Lung (tissue), 12 donors: ENCODE data around the gene DNLZ. TPM values are rescaled to one million over a fixed set of nuclear protein-coding genes. Genes with fewer than 3 reads are reported as not detected.

Experiments used
- ATAC-seq: fragments of 200-7000 bp; cut with Tn5 transposase; one replicate; pipeline ENCODE4 v1.9.1; 2020; ENCODE audit warnings: moderate number of reproducible peaks; ENCODE audit not compliant: insufficient read depth, low FRiP score
- DNase-seq, 3 donors: peaks; one replicate each; pipeline ENCODE4 v3.0.0-alpha.2; 2013 to 2017
- H3K27ac ChIP-seq, 2 donors: one replicate each; pipeline ENCODE4 v1.5.1; 2013; ENCODE audit warnings: mild to moderate bottlenecking in 2 of 2, moderate library complexity in 2 of 2, control low read depth in 1 of 2, inconsistent platforms in 1 of 2, low read depth in 1 of 2, low read length in 1 of 2
- H3K27me3 ChIP-seq, 3 donors: one replicate each; pipeline ENCODE4 v1.5.1; 2013; ENCODE audit warnings: low read length in 2 of 3; ENCODE audit not compliant: control insufficient read depth in 3 of 3, insufficient read depth in 3 of 3
- H3K36me3 ChIP-seq, 4 donors: one replicate each; pipeline ENCODE4 v1.5.1; 2013; ENCODE audit warnings: low read length in 4 of 4, mild to moderate bottlenecking in 1 of 4, moderate library complexity in 1 of 4; ENCODE audit not compliant: control insufficient read depth in 4 of 4, insufficient read depth in 4 of 4
- H3K4me1 ChIP-seq, 5 donors: one replicate each; pipeline ENCODE4 v1.5.1; 2013; ENCODE audit warnings: low read length in 5 of 5, mild to moderate bottlenecking in 2 of 5, moderate library complexity in 1 of 5; ENCODE audit not compliant: control insufficient read depth in 5 of 5, insufficient read depth in 5 of 5
- H3K4me3 ChIP-seq: one replicate; pipeline ENCODE4 v1.5.1; 2013; ENCODE audit warnings: mild to moderate bottlenecking, control low read depth, moderate library complexity
- H3K9ac ChIP-seq, 2 donors: one replicate each; pipeline ENCODE4 v1.5.1; 2013; ENCODE audit warnings: low read length in 2 of 2, control low read depth in 1 of 2; ENCODE audit not compliant: insufficient read depth in 1 of 2
- H3K9me3 ChIP-seq, 4 donors: one replicate each; pipeline ENCODE4 v1.5.1; 2013; ENCODE audit warnings: low read length in 3 of 4, mild to moderate bottlenecking in 1 of 4, moderate library complexity in 1 of 4; ENCODE audit not compliant: control insufficient read depth in 4 of 4, insufficient read depth in 3 of 4
- CTCF ChIP-seq: IDR thresholded peaks from 2 replicates; pipeline ENCODE4 v1.5.1; 2012; ENCODE audit warnings: mild to moderate bottlenecking; ENCODE audit errors: control extremely low read depth, extremely low read depth
- WGBS, 2 donors: extraction: QIAGEN DNeasy Blood & Tissue Kit; methylation state at CpG; one replicate each; pipeline ENCODE4 v1.1.7; 2013; 5-methylcytosine and 5-hydroxymethylcytosine counted together
- polyA plus RNA-seq, 2 donors: library from polyadenylated mRNA; stranded (reverse); fragments of 200-250 nt; gene quantifications; one replicate each; pipeline ENCODE4 v1.2.1, GENCODE V29; 2013
- total RNA-seq, 2 donors: library from RNA; depleted of rRNA in 1 of 2; stranded (reverse); fragments of >200 nt in 1 of 2; gene quantifications; one replicate each; pipeline ENCODE4 v1.2.1, GENCODE V29; 2014 to 2021
- donor health status: control.
- donor health status: control.
- donor health status: Bipolar disorder and iron deficiency.
- donor health status: healthy.
- donor health status: DM: yes; HTN: yes; CAD: no.

DNLZ gene
- total and polyA plus RNA-seq, 4 donors: 7.7 to 34.3 (median 16.8) TPM

DNA sequence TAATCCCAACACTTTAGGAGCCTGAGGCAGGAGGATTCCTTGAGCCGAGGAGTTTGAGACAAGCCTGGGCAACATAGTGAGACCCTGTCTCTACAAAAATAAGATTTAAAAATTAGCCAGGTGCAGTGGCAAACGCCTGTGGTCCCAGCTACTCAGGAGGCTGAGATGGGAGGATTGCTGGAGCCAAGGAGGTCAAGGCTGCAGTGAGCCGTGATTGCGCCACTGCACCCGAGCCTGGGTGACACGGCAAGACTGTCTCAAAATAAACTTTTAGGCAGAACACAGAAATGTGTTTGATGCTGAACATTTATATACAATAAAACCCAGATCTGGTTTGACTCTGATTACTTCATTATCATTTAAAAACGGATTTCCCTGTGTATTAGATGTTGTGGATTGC is 41.9 kb upstream of the DNLZ start:
- DNase-seq (no peak), ATAC-seq (no peak)
- Histone ChIP-seq H3K27me3 (no peaks in the 10 kb centered on the region), H3K27ac (no peak overlapping the region), H3K9me3 (no peaks in the 10 kb centered on the region), H3K9ac (no peak overlapping the region), H3K36me3 (peaks cover 0 to 29% (median 7%) of the 10 kb centered on the region in 4 donors), H3K4me1 (peaks cover 0 to 8% (median 0%) of the 10 kb centered on the region in 5 donors), H3K4me3 (no peak overlapping the region)
- no peak for TF ChIP-seq CTCF
- 81 to 91% methylated on average over 7 of the region's 7 CpGs for WGBS, 2 donors

DNA sequence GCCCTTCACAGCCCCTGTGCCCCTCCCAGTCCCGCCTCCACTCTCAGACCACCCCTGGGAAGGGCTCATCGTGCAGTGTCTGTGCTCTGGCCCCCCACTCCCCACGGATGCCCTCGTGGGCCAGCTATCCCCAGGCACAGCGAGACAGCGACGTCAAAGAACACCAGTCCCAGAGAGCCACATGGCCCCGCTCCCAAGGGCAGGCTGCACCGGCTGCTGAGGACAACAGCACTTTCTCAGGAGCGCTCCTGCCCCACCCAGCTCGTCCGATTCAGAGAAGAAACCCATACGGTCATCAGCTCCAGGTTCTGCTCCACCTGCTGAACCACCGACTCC is 41.2 kb upstream of the DNLZ start:
- DNase-seq (no peak), ATAC-seq (no peak)
- Histone ChIP-seq H3K4me3 (no peak overlapping the region), H3K9ac (no peak overlapping the region), H3K27me3 (no peaks in the 10 kb centered on the region), H3K9me3 (no peaks in the 10 kb centered on the region), H3K4me1 (peaks cover 0 to 10% (median 0%) of the 10 kb centered on the region in 5 donors), H3K27ac (no peak overlapping the region), H3K36me3 (peaks cover 0 to 29% (median 7%) of the 10 kb centered on the region in 4 donors)
- 90 to 96% methylated on average over 14 of the region's 14 CpGs for WGBS, 2 donors
- no peak for TF ChIP-seq CTCF

DNA sequence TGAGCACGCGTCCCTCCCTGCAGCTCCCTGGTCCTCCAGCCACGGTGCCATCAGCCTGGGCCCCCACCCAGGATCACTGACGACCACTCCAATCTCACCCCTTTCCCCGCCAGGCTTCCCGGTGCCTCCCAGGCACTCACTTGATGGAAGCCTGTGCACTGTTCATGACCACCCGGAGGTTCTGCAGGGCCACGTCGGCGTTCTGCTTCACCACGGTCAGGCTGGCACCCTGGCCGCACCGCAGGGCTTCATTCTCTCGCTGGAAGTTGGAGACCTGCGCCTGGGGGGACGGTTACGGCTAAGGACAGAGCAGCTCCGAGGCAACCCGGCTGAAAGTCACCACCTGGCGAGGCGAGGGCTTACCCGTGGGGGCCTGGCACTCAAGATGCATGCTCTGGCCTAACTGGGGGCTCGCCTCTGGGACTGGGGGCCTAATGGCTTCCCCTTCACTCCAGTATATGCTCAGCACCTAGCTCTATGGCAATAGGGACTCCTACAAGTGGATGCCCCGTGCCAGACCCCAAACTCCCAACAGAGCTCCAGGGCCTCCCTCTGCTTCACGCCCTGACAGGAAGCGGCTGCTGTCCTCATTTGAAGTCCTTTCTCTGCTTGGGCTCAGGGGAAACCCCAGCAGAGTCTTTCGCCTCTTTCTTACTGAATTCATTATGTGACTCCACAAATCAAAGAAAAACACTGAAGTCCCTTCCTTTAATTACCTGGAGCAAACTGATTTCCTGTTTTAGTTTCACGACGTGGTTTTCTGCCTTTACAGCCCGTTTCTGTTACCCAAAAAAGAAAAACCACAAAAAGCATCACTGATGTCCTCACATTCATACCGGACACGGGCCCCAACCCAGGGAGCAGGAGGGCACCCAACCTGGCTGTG is 40.6 kb upstream of the DNLZ start:
- H3K9me3 ChIP-seq: no peaks in the 10 kb centered on the region
- H3K4me3 ChIP-seq: no peak overlapping the region
- TF ChIP-seq CTCF: no peak
- H3K36me3 ChIP-seq: peaks cover 0 to 29% (median 7%) of the 10 kb centered on the region in 4 donors
- no peak overlapping the region for H3K27ac ChIP-seq
- H3K27me3 ChIP-seq: no peaks in the 10 kb centered on the region
- H3K9ac ChIP-seq: no peak overlapping the region
- 83 to 84% methylated on average over 32 of the region's 32 CpGs for WGBS, 2 donors
- no peak for DNase-seq
- peaks cover 0 to 7% (median 3%) of the 10 kb centered on the region in 5 donors for H3K4me1 ChIP-seq
- ATAC-seq: no peak

GRCh38 chr9:136403538-136403914 is 40.0 kb upstream of the DNLZ start:
- WGBS, 2 donors: 75 to 83% methylated on average over 5 of the region's 5 CpGs
- Histone ChIP-seq H3K9me3 (no peaks in the 10 kb centered on the region), H3K9ac (no peak overlapping the region), H3K36me3 (peaks cover 0 to 29% (median 7%) of the 10 kb centered on the region in 4 donors), H3K4me1 (peaks cover 0 to 13% (median 8%) of the 10 kb centered on the region in 5 donors), H3K27ac (no peak overlapping the region), H3K27me3 (no peaks in the 10 kb centered on the region), H3K4me3 (no peak overlapping the region)
- DNase-seq (no peak), ATAC-seq (no peak)
- TF ChIP-seq CTCF: no peak
